HG02759 (cell line): ENCODE measurements around the gene STK32B.
"Not testable (repeated sequence)": the region's sequence is repeated elsewhere in the genome, so short reads cannot be mapped to it uniquely, and the experiment has no call there.

Experiments used
- ATAC-seq: cut with Tn5 transposase; IDR thresholded peaks from one replicate; pipeline ENCODE4 v1.9.1; 2021; ENCODE audit warnings: mild to moderate bottlenecking, moderate library complexity; ENCODE audit not compliant: unreplicated experiment

STK32B gene

GRCh38 chr4:5424211-5424610, 372.9 kb downstream of the STK32B start:
- no peak for ATAC-seq

GRCh38 chr4:5424901-5425300, 373.6 kb downstream of the STK32B start:
- ATAC-seq: no peak

- no peak for ATAC-seq
These were observed 378.5 kb downstream of the STK32B start for GRCh38 chr4:5429747-5430146.

- ATAC-seq: no peak
These were observed 381.9 kb downstream of the STK32B start for GRCh38 chr4:5433196-5433595.

- no peak for ATAC-seq
These were observed 383.9 kb downstream of the STK32B start for GRCh38 chr4:5435201-5435600.

GRCh38 chr4:5435823-5436222, 384.5 kb downstream of the STK32B start:
- ATAC-seq: no peak

- ATAC-seq: not testable (repeated sequence)
These were observed 392.9 kb downstream of the STK32B start for GRCh38 chr4:5443976-5444802.

GRCh38 chr4:5444918-5445517, 393.7 kb downstream of the STK32B start:
- no peak for ATAC-seq

GRCh38 chr4:5446595-5447226, 395.4 kb downstream of the STK32B start:
- no peak for ATAC-seq

- ATAC-seq: no peak
These were observed 396.5 kb downstream of the STK32B start for GRCh38 chr4:5447755-5448154.

GRCh38 chr4:5448221-5448620, 396.9 kb downstream of the STK32B start:
- ATAC-seq: no peak

- ATAC-seq: no peak
These were observed 400.0 kb downstream of the STK32B start for GRCh38 chr4:5451243-5451642.

- ATAC-seq: no peak
These were observed 400.9 kb downstream of the STK32B start for GRCh38 chr4:5452156-5452555.

- ATAC-seq: no peak
These were observed 403.8 kb downstream of the STK32B start for GRCh38 chr4:5455003-5455585.

- no peak for ATAC-seq
These were observed 405.1 kb downstream of the STK32B start for GRCh38 chr4:5456296-5456845.

GRCh38 chr4:5458676-5459075, 407.4 kb downstream of the STK32B start:
- no peak for ATAC-seq

- no peak for ATAC-seq
These were observed 408.0 kb downstream of the STK32B start for GRCh38 chr4:5459236-5459635.

- no peak for ATAC-seq
These were observed 409.0 kb downstream of the STK32B start for GRCh38 chr4:5460106-5460801.

- no peak for ATAC-seq
These were observed 410.2 kb downstream of the STK32B start for GRCh38 chr4:5461477-5461876.

GRCh38 chr4:5462254-5462835, 411.1 kb downstream of the STK32B start:
- no peak for ATAC-seq
